Fibroblast of lung (primary cell): Measurements from ENCODE around the gene ADGRB3. TPM values are rescaled to one million over a fixed set of nuclear protein-coding genes. Genes with fewer than 3 reads are reported as not detected.

Source experiments
- DNase-seq, 2 donors: peaks; one replicate each; pipeline versions ENCODE4 v3.0.0 to v3.0.0-alpha.2; 2010; ENCODE audit warnings: low read depth in 2 of 2
- H2AFZ ChIP-seq: 2 replicates; pipeline ENCODE4 v1.5.1; 2012; ENCODE audit warnings: low read length, control low read depth, inconsistent platforms
- H3K27ac ChIP-seq: 2 replicates; pipeline ENCODE4 v1.5.1; 2011; ENCODE audit warnings: low read length, control low read depth; ENCODE audit not compliant: insufficient read depth
- H3K27me3 ChIP-seq: 2 replicates; pipeline ENCODE4 v1.5.1; 2011; ENCODE audit warnings: mild to moderate bottlenecking, low read length; ENCODE audit not compliant: control insufficient read depth, insufficient read depth
- H3K36me3 ChIP-seq: 2 replicates; pipeline ENCODE4 v1.5.1; 2011; ENCODE audit warnings: low read length; ENCODE audit not compliant: control insufficient read depth, insufficient read depth
- H3K4me1 ChIP-seq: 2 replicates; pipeline ENCODE4 v1.5.1; 2011; ENCODE audit warnings: low read length; ENCODE audit not compliant: control insufficient read depth, insufficient read depth; ENCODE audit errors: extremely low read depth
- H3K4me2 ChIP-seq: 2 replicates; pipeline ENCODE4 v1.5.1; 2011; ENCODE audit warnings: low read length, control low read depth; ENCODE audit not compliant: insufficient read depth; ENCODE audit errors: extremely low read depth
- H3K4me3 ChIP-seq, 4 experiments: fragments of 200-600 bp in 1 of 4; sonication (generic) in 1 of 4; replicated peaks in 1 of 4; 2 replicates each; pipeline ENCODE4 v1.5.1; 2011 to 2016; ENCODE audit warnings: low read length in 4 of 4, low read depth in 3 of 4, mild to moderate bottlenecking in 3 of 4, control low read depth in 2 of 4, inconsistent platforms in 1 of 4, mixed read lengths in 1 of 4; ENCODE audit not compliant: insufficient read depth in 1 of 4; ENCODE audit errors: control extremely low read depth in 1 of 4
- H3K79me2 ChIP-seq: 2 replicates; pipeline ENCODE4 v1.5.1; 2012; ENCODE audit warnings: mild to moderate bottlenecking, low read length, inconsistent platforms; ENCODE audit not compliant: control insufficient read depth, insufficient read depth
- H3K9ac ChIP-seq: 2 replicates; pipeline ENCODE4 v1.5.1; 2011; ENCODE audit warnings: mild to moderate bottlenecking, low read length, control low read depth; ENCODE audit not compliant: insufficient read depth
- H3K9me3 ChIP-seq: 2 replicates; pipeline ENCODE4 v1.5.1; 2012; ENCODE audit warnings: low read depth, low read length; ENCODE audit not compliant: control insufficient read depth, insufficient read depth
- H4K20me1 ChIP-seq: 2 replicates; pipeline ENCODE4 v1.5.1; 2011; ENCODE audit warnings: low read length; ENCODE audit not compliant: control insufficient read depth, insufficient read depth; ENCODE audit errors: extremely low read depth
- EZH2 ChIP-seq: IDR thresholded peaks from 2 replicates; pipeline ENCODE4 v1.5.1; 2012; ENCODE audit warnings: low read length, control low read depth, mild to moderate bottlenecking; ENCODE audit errors: missing control alignments
- polyA plus RNA-seq, 2 donors: library from polyadenylated mRNA; depleted of rRNA in 1 of 2; stranded (reverse) in 1 of 2; unstranded in 1 of 2; fragments of >200 nt; gene quantifications; 2 replicates each; pipeline ENCODE4 v1.2.1, GENCODE V29; 2011 to 2012; ENCODE audit warnings: missing spikeins in 1 of 2
- total RNA-seq: library from RNA; depleted of rRNA; stranded (reverse); fragments of >200 nt; gene quantifications from 2 replicates; pipeline ENCODE4 v1.2.1, GENCODE V29; 2014
- TF ChIP-seq, protein P1 (sequence below), 2 donors: IDR thresholded peaks in 1 of 2; conservative IDR thresholded peaks in 1 of 2; 1 replicate in 1 of 2; 2 replicates in 1 of 2; pipeline ENCODE4 v1.5.1; 2011 to 2012; ENCODE audit warnings: low read length in 2 of 2, control low read depth in 1 of 2, inconsistent platforms in 1 of 2, low read depth in 1 of 2, mild to moderate bottlenecking in 1 of 2

ADGRB3 gene
- total and polyA plus RNA-seq, 2 donors (not counting 1 experiment from before 2014, with no cell fraction given) = 0.33 TPM; not detected in 1

DNA sequence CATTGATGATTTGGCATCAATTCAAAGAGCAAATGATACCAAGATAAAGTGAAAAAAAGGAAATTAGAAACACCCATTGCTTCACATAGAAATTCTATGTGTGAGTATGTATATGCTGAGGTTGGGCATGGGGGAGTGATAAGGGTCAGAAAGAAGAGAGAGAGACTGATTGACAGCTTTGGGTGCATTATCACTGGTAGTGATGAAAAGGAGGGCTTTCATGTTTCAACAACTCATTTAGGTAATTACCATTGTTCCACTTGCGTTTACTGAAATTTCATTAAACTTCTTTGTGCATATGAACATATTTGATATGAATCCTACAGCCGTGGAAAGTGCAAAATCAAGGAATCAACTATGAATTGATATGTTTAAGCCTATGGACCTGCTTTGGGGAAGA lies 84.7 kb downstream of the ADGRB3 start:
- no peaks in the 10 kb centered on the region for H3K4me1 ChIP-seq
- H3K27me3 ChIP-seq = no peaks in the 10 kb centered on the region
- DNase-seq = no peak
- H3K4me2 ChIP-seq = no peak overlapping the region
- H2AFZ ChIP-seq = no peak overlapping the region
- no peaks in the 10 kb centered on the region for H3K79me2 ChIP-seq
- H3K27ac ChIP-seq = no peak overlapping the region
- H4K20me1 ChIP-seq = no peaks in the 10 kb centered on the region
- TF ChIP-seq, protein P1, sequence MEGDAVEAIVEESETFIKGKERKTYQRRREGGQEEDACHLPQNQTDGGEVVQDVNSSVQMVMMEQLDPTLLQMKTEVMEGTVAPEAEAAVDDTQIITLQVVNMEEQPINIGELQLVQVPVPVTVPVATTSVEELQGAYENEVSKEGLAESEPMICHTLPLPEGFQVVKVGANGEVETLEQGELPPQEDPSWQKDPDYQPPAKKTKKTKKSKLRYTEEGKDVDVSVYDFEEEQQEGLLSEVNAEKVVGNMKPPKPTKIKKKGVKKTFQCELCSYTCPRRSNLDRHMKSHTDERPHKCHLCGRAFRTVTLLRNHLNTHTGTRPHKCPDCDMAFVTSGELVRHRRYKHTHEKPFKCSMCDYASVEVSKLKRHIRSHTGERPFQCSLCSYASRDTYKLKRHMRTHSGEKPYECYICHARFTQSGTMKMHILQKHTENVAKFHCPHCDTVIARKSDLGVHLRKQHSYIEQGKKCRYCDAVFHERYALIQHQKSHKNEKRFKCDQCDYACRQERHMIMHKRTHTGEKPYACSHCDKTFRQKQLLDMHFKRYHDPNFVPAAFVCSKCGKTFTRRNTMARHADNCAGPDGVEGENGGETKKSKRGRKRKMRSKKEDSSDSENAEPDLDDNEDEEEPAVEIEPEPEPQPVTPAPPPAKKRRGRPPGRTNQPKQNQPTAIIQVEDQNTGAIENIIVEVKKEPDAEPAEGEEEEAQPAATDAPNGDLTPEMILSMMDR (conservative IDR thresholded peaks at IDR 0.05 in 1 of 2, IDR thresholded peaks at IDR 0.05 in 1 of 2; ENCODE audit: low read depth in 1 of 2, low read length in 2 of 2) = no peak
- no peak for TF ChIP-seq EZH2
- H3K4me3 ChIP-seq = no peak overlapping the region
- H3K9me3 ChIP-seq = no peaks in the 10 kb centered on the region
- no peaks in the 10 kb centered on the region for H3K36me3 ChIP-seq
- no peak overlapping the region for H3K9ac ChIP-seq

GRCh38 chr6:68722891-68723527 lies 87.9 kb downstream of the ADGRB3 start:
- no peaks in the 10 kb centered on the region for H3K4me1 ChIP-seq
- no peaks in the 10 kb centered on the region for H3K36me3 ChIP-seq
- no peaks in the 10 kb centered on the region for H3K9me3 ChIP-seq
- H3K4me2 ChIP-seq = no peak overlapping the region
- no peak overlapping the region for H2AFZ ChIP-seq
- H4K20me1 ChIP-seq = no peaks in the 10 kb centered on the region
- no peak overlapping the region for H3K27ac ChIP-seq
- H3K79me2 ChIP-seq = no peaks in the 10 kb centered on the region
- no peak for TF ChIP-seq EZH2
- TF ChIP-seq, protein P1 (conservative IDR thresholded peaks at IDR 0.05 in 1 of 2, IDR thresholded peaks at IDR 0.05 in 1 of 2; ENCODE audit: low read depth in 1 of 2, low read length in 2 of 2) = no peak
- no peak overlapping the region for H3K9ac ChIP-seq
- no peak for DNase-seq
- no peaks in the 10 kb centered on the region for H3K27me3 ChIP-seq
- H3K4me3 ChIP-seq = no peak overlapping the region

DNA sequence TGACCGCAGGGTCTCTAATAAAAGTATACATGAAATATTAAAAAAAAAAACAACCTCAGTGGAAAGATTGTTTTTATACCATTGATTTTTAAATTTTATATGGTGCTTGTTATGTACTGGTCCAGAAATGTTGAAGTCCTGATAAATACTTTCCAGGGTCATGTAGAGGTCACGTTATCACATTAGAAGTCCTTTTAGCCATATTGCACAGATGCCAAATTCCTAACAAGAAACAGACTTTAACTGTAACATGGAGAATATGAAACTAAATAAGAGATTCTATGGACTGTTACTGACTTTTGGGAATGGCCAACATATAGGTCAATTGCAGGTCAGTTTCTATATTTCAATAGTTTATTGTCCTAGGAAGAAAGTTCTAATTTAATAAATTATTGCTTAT lies 89.0 kb downstream of the ADGRB3 start:
- DNase-seq = no peak
- no peak overlapping the region for H3K27ac ChIP-seq
- H3K4me3 ChIP-seq = no peak overlapping the region
- H3K9me3 ChIP-seq = no peaks in the 10 kb centered on the region
- no peaks in the 10 kb centered on the region for H4K20me1 ChIP-seq
- H3K4me2 ChIP-seq = no peak overlapping the region
- no peaks in the 10 kb centered on the region for H3K4me1 ChIP-seq
- no peak for TF ChIP-seq EZH2
- H3K36me3 ChIP-seq = no peaks in the 10 kb centered on the region
- no peaks in the 10 kb centered on the region for H3K79me2 ChIP-seq
- H2AFZ ChIP-seq = no peak overlapping the region
- no peak overlapping the region for H3K9ac ChIP-seq
- H3K27me3 ChIP-seq = no peaks in the 10 kb centered on the region
